KOPT-K1 (cell line): ENCODE measurements around the gene ITPRIP.

ENCODE experiments used
- H3K27ac ChIP-seq: fragments of 200-600 bp; sonication (generic); 2 replicates; pipeline ENCODE4 v1.5.1; 2016; ENCODE audit warnings: antibody characterized with exemption, mild to moderate bottlenecking, low read depth, low read length; ENCODE audit not compliant: poor library complexity, severe bottlenecking
- H3K36me3 ChIP-seq: fragments of 200-600 bp; sonication (generic); 2 replicates; pipeline ENCODE4 v1.5.1; 2017; ENCODE audit warnings: antibody characterized with exemption, mild to moderate bottlenecking, low read length, moderate library complexity; ENCODE audit not compliant: insufficient read depth
- H3K9me3 ChIP-seq: fragments of 200-600 bp; sonication (generic); 2 replicates; pipeline ENCODE4 v1.5.1; 2017; ENCODE audit warnings: antibody characterized with exemption, low read length, mild to moderate bottlenecking; ENCODE audit not compliant: insufficient read depth, poor library complexity, severe bottlenecking

Gene ITPRIP

GRCh38 chr10:104311184-104311720 lies 27.0 kb downstream of the ITPRIP start:
- Histone ChIP-seq H3K9me3 (no peaks in the 10 kb centered on the region), H3K36me3 (peaks cover 61% of the 10 kb centered on the region), H3K27ac (no peak overlapping the region)

GRCh38 chr10:104309980-104310978 lies 28.0 kb downstream of the ITPRIP start:
- Histone ChIP-seq H3K27ac (no peak overlapping the region), H3K36me3 (peaks cover 55% of the 10 kb centered on the region), H3K9me3 (no peaks in the 10 kb centered on the region)

- peaks cover 37% of the 10 kb centered on the region for H3K36me3 ChIP-seq
- H3K9me3 ChIP-seq: peaks cover 7% of the 10 kb centered on the region
- H3K27ac ChIP-seq: no peak overlapping the region
These were observed 29.8 kb downstream of the ITPRIP start for GRCh38 chr10:104308439-104308903.

GRCh38 chr10:104307576-104308438 lies 30.5 kb downstream of the ITPRIP start:
- H3K36me3 ChIP-seq: peaks cover 30% of the 10 kb centered on the region
- H3K9me3 ChIP-seq: peaks cover 14% of the 10 kb centered on the region
- no peak overlapping the region for H3K27ac ChIP-seq

- Histone ChIP-seq H3K36me3 (peaks cover 22% of the 10 kb centered on the region; the same call in 1 of the 2 replicates), H3K27ac (no peak overlapping the region), H3K9me3 (peaks cover 14% of the 10 kb centered on the region)
These were observed 31.4 kb downstream of the ITPRIP start for GRCh38 chr10:104306897-104307296.

GRCh38 chr10:104304927-104305326 lies 33.3 kb downstream of the ITPRIP start:
- no peak overlapping the region for H3K27ac ChIP-seq
- H3K9me3 ChIP-seq: peaks cover 14% of the 10 kb centered on the region

GRCh38 chr10:104304356-104304745 lies 33.9 kb downstream of the ITPRIP start:
- Histone ChIP-seq H3K36me3 (no peaks in the 10 kb centered on the region), H3K27ac (no peak overlapping the region), H3K9me3 (peaks cover 14% of the 10 kb centered on the region)

More at GRCh38 chr10:104304927-104305326, 33.3 kb downstream of the ITPRIP start:
- peaks cover 3% of the 10 kb centered on the region; the same call in 1 of the 2 replicates for H3K36me3 ChIP-seq

- H3K27ac ChIP-seq: no peak overlapping the region
- H3K36me3 ChIP-seq: no peaks in the 10 kb centered on the region
These were observed 34.5 kb downstream of the ITPRIP start for GRCh38 chr10:104303594-104304355.

GRCh38 chr10:104301907-104302690 lies 36.2 kb downstream of the ITPRIP start:
- Histone ChIP-seq H3K36me3 (no peaks in the 10 kb centered on the region), H3K9me3 (peaks cover 14% of the 10 kb centered on the region), H3K27ac (no peak overlapping the region)

More at GRCh38 chr10:104303594-104304355, 34.5 kb downstream of the ITPRIP start:
- H3K9me3 ChIP-seq: peaks cover 14% of the 10 kb centered on the region

GRCh38 chr10:104300736-104301292 lies 37.5 kb downstream of the ITPRIP start:
- peaks cover 14% of the 10 kb centered on the region for H3K9me3 ChIP-seq
- no peak overlapping the region for H3K27ac ChIP-seq
- no peaks in the 10 kb centered on the region for H3K36me3 ChIP-seq

- no peak overlapping the region for H3K27ac ChIP-seq
- H3K9me3 ChIP-seq: peaks cover 14% of the 10 kb centered on the region
- H3K36me3 ChIP-seq: no peaks in the 10 kb centered on the region
These were observed 38.1 kb downstream of the ITPRIP start for GRCh38 chr10:104300002-104300735.

- Histone ChIP-seq H3K9me3 (peaks cover 14% of the 10 kb centered on the region), H3K27ac (no peak overlapping the region), H3K36me3 (no peaks in the 10 kb centered on the region)
These were observed 39.0 kb downstream of the ITPRIP start for GRCh38 chr10:104299031-104299904.
